COLO829 (cell line): ENCODE results near the gene ADH1A.
"Not testable (repeated sequence)": the region's sequence is repeated elsewhere in the genome, so short reads cannot be mapped to it uniquely, and the experiment has no call there.

Source experiments
- DNase-seq: peaks from one replicate; pipeline ENCODE4 v3.0.0; 2012; ENCODE audit warnings: low spot score

ADH1A gene

DNA sequence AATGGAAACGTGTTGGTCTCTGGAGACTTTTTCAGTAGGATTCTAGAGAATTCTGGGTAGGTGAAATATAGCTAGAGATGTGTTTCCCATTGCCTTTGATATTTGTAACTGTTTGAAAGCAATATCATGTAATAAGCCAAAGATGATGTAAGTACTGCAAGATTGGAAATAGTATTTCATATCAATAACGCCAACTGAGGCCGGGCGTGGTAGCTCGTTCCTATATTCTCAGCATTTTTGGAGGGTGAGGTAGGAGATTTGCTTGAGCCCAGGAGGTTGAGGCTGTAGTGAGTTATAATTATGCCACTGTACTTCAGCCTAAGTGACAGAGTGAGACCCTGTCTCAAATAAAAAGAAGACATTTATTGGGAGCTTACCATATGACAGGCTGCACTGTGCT lies 9.5 kb downstream of the ADH1A start:
- DNase-seq: no peak

- no peak for DNase-seq
Measured at GRCh38 chr4:99276417-99276816, 14.4 kb downstream of the ADH1A start.

GRCh38 chr4:99275885-99276284 lies 14.9 kb downstream of the ADH1A start:
- DNase-seq: no peak

DNA sequence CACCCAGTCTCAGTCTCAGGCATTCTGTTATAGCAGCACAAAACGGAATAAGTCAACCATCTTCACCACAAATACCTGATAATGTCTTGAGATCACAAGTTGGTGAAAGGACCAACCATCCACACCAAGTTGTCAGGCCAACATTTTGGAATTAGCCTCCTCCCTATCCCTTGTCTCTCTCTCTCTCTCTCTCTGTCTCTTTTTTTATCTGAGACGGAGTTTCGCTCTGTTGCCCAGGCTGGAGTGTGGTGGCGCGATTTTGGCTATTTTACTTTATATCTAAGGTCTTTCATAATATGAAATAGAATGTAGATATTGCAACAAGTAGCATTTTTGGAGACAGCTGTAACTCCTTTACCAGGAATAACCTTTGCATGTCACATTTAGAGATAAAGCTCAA lies 15.7 kb downstream of the ADH1A start:
- DNase-seq: no peak

DNA sequence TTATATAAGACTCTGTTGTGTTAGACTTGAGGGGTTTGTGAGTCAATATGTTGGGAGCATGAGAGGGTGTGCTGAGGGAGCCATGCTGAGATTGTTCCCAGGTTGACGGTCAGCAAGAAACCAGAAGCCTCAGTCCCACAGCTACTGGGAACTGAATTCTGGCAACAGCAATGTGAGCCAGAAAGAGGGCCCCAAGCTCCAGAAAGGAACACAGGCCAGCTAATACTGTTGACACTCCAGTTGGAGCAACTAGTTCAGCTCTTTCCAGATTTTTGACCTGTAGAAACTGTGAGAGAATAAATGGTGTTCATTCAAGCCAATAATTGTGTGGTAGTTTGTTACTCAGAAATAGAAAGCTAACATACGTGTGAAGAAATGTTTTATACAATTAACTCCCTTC lies 17.1 kb downstream of the ADH1A start:
- DNase-seq: no peak

DNA sequence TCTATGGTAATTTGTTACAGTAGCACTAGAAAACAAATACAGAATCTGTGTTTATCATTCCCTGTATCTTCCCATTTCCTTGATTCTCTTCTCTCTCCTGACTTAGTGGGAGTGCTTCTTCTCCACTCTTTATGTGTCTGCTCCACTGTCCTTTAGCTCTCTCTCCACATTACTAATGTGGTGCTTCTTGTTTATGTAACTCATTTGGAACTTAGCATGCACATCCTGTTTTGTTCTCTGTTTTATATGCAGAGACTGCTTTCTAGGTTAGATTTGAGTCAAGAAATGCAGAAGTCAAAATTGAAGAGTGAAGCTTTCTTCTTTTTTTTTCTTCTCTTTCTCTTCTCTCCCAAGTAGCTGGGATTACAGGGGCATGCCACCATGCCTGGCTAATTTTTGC lies 25.9 kb downstream of the ADH1A start:
- DNase-seq: no peak

GRCh38 chr4:99252746-99253145 lies 38.0 kb downstream of the ADH1A start:
- DNase-seq: no peak

DNA sequence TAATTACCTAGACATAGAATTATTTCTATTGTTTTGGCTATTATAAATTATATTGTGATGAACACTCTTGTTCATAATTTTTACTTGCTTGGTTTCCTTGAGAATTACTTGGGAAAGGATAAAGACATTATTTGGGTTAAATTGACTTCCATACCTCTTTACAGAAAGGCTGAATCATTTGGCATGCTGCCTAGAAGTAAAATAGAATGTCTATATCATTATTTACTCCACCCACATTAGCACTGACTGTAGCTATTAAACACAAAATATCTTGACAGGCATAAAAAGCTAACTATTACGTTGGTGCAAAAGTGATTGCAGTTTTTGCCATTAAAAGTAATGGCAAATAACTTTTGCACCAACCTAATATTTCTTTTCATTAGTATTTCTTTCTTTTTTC lies 42.1 kb downstream of the ADH1A start:
- no peak for DNase-seq

GRCh38 chr4:99235955-99236354 lies 54.8 kb downstream of the ADH1A start:
- no peak for DNase-seq

DNA sequence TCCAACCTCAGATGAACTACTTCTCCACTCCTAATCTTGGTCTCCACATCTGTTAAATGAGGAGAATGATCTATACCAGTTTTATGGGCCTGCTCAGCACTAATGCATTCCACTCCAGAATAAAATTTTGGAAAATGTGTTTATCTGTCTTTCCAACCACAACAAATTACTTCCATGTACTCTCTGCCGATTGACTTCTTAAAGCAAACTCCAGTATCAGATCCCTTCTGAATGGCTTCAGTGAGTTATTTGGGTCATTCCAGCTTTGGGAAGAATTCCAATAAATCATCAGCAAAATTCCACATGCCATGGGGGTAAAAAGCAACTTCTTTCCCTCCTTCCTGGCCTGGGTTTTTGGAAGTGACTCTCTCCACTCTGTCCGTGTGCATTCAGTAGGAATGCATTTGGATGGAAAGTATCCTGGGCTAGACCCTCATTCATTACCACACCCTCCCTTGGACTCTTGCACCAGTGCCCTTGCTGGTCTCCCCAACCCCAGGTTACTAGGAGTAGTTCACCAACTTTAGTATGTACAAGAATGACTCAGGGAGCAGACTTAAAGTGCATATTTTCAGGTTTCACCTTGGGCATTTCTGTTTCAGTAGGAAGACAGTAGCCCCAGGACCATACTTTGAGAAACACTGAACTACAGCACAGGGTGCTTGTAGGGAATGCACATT lies 56.3 kb downstream of the ADH1A start:
- no peak for DNase-seq

DNA sequence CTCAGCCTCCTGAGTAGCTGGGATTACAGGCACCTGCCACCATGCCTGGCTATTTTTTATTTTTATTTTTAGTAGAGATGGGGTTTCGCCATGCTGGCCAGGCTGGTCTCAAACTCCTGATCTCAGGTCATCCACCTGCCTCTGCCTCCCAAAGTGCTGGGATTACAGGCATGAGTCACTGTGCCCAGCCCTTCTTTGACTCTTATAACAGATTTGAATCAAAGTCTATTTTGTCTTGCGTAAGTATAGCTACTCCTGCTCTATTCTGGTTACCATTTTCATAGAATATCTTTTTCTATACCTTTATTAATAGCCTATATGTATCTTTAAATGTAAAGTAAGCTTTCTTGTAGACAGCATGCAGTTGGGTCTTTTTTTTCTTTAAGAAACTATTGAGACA lies 57.4 kb downstream of the ADH1A start:
- DNase-seq: not testable (repeated sequence)

- DNase-seq: not testable (repeated sequence)
Measured at GRCh38 chr4:99228706-99229105, 62.1 kb downstream of the ADH1A start.

GRCh38 chr4:99227646-99228045 lies 63.1 kb downstream of the ADH1A start:
- DNase-seq: not testable (repeated sequence)
